Muscle of arm (tissue), 12 donors: ENCODE results near the gene MCM3AP. TPM values are rescaled to one million over a fixed set of nuclear protein-coding genes. Genes with fewer than 3 reads are reported as not detected.

Experiments used
- DNase-seq: peaks from one replicate; pipeline ENCODE4 v3.0.0-alpha.2; 2013
- polyA plus RNA-seq, 12 donors: library from polyadenylated mRNA; unstranded; fragments of 120-200 nt; gene quantifications; one replicate each; pipeline ENCODE4 v1.2.1, GENCODE V29; 2013; ENCODE audit not compliant: insufficient read length in 12 of 12

MCM3AP gene
- polyA plus RNA-seq, 12 donors = 51.5 to 81.8 (median 55.6) TPM; not detected in 1

DNA sequence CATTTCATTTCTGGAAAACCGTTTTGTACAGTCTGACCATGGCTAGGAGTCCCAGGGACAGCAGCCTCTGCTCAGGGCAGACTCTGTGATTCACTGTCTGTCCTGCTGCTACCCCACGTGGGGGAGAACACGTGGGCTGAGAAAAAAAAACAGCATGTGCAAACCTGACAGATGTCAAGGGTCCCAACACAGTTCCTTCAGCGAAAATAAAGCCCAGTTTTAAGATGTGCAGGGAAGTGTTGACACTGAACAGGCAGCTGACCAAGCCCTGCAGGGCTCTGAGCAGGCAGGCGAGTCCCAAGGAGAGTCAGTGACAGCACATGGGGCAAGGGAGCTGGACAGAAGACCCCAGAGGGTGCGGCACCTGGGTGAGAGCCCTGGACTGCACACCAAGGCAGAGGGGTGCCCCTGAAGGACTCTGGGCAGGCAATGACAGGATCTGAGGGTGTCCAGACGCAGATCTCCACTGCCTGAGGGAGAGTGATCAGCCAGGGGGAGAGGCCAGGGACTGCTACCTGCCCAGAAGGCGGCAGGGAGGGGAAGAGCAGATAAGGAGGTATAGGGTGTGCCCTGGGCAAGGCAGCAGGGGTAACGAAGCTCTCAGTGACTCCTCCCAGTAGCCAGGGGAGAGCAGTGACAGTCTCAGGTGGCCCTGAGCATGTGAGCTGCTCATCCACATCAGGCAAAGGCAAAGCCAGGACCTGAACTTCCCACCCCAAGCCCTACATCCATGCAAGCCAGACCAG is 96.0 kb downstream of the MCM3AP start:
- no peak for DNase-seq

DNA sequence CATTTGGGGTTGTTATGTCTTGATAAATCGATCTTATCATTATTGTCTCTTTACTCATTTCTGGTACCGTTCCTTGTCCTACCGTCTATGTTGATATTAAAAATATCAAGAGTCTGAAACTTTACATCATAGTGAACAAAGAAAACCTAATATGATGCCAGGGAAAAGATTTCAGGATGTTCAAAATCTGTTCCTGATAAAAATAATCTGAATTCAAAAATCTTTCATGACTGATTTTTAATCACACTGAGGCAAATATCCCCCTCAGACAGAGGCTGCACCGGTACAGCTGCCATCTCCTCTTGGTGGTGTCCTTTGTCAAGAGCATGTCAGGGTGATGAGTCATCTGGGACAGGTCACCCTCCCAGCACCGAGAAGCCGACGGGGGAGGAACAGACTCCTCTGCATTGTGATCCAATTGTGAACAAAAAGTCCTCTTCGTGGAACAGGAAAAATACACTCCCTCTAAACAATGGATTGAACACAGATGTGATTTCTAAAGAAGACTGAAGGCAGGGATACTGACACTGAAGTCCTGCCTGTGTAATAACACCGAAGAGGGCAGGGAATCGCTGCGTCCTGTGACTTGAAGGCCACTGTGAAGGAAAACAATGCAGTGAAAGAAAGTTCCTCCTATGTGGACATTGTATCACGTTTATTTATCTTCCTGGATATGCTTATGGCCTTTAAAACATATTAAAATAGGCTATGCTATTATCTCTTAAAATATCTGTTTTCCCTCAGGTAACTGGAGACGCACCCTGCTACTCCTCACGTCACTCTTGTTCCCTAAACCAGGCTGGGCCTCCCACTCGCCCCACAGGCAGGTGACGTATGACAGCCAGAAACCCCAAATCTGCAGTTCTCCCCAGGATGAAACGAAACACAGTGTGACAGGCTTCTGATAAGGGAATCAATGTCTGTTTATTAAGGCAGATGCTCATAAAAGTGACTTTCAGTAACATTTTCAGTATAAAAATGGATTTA is 96.9 kb downstream of the MCM3AP start:
- DNase-seq = no peak

DNA sequence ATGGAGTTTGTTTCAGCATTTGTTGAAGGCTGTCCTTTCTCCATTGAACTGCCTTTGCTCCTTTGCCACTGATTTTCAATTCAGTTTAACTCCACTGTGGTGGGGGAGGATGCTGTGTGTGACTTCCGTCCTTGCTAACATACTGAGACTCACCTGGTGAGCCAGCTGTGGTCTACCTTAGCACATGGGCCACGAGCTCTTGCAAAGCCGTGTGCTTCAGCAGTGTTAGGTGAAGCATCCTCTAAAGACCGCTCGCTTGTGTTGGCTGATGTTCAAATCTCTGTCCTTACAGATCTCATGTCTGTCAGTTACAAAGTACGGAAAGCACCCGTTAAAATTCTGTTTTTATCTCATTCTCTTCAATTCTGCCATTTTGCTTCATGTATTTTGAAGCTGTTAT is 97.6 kb downstream of the MCM3AP start:
- DNase-seq = no peak

DNA sequence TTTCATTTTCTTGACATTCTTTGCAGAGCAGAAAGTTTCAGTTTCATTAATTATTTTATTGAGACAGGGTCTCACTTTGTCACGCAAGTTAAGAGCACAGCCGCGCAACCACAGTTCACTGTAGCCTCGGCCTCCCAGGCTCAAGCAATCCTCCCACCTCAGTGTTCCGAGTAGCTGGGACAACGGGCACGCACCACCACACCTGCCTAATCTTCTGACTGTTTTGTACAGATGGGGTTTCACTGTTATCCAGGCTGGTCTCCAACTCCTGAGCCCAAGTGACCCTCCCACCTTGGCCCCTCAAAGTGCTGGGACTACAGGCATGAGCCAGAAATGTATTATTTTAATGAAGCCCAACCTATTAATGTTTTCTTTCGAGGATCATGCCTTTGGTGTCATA is 98.2 kb downstream of the MCM3AP start:
- DNase-seq = no peak

- DNase-seq = no peak
Measured at GRCh38 chr21:46185716-46186115, 99.7 kb downstream of the MCM3AP start.

Other genes with a start within 250 kb of the MCM3AP start
- 100 to 1,000 TPM; 417 to 953 (median 482) TPM for gene COL6A2, start 187.5 kb downstream of the MCM3AP start, polyA plus RNA-seq
- gene FTCD, start 130.0 kb downstream of the MCM3AP start, polyA plus RNA-seq = 1 to 10 TPM in 7 of 12 donors, under 1 TPM in 3, not detected in 2; 0.13 to 2.8 (median 1.6) TPM
- gene SPATC1L, start 101.2 kb downstream of the MCM3AP start, polyA plus RNA-seq = 10 to 100 TPM in 4 of 12 donors, 1 to 10 TPM in 6, not detected in 2; 4.2 to 18.6 (median 9.6) TPM
- 10 to 100 TPM in 11 of 12 donors, not detected in 1; 27.1 to 52.3 (median 33.1) TPM for gene LSS, start 56.8 kb downstream of the MCM3AP start, polyA plus RNA-seq
- 10 to 100 TPM in 10 of 12 donors, not detected in 2; 10.0 to 27.1 (median 19.1) TPM for gene YBEY, start 731 bp upstream of the MCM3AP start, polyA plus RNA-seq
- 10 to 100 TPM in 2 of 12 donors, 1 to 10 TPM in 9, not detected in 1; 4.2 to 14.4 (median 6.5) TPM for gene C21orf58, start 38.3 kb upstream of the MCM3AP start, polyA plus RNA-seq
- gene PCNT, start 38.5 kb upstream of the MCM3AP start, polyA plus RNA-seq = 10 to 100 TPM in 11 of 12 donors, not detected in 1; 39.5 to 88.8 (median 59.5) TPM
- 10 to 100 TPM in 11 of 12 donors, not detected in 1; 18.4 to 42.8 (median 24.6) TPM for gene DIP2A, start 173.3 kb upstream of the MCM3AP start, polyA plus RNA-seq